ENCODE measurements around the gene SPINDOC. TPM values are rescaled to one million over a fixed set of nuclear protein-coding genes. Genes with fewer than 3 reads are reported as not detected.
"Not testable (repeated sequence)": the region's sequence is repeated elsewhere in the genome, so short reads cannot be mapped to it uniquely, and the experiment has no call there.

The SPINDOC gene
- total RNA-seq: 14.3 and 22.4 TPM in 2 replicates

DNA sequence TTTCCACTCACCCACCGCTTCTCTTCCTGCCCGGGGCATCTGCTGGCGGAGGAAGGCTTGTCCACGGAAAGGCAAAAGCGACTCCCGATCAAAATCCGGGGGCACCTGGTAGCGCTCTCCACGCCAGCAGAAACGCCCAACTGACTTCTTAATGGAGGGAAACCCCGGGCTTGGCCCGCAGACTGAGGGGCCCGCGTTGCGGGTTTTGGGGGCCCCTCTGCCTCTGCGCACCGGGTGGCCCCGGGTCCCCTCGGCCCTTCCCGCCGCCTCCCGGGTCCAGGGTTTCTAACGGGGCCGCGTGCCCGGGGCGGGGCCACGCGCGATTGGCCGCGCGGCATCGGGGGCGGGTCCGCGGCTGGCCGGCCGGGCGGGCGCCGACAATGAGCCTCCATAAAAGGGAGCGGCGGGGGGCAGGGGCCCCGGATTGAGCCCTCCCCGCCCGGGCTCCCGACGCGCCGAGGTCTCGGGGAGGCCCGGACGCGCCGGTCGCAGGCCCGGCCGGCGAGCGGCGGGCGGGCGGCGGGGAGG lies at the start of gene SPINDOC:
Gene SPINDOC (plus strand): TSS at position 422 of the 528 bp plus-strand sequence. CDS start 231 bp downstream, outside the sequence.
- DNase-seq: peak; percentile 75

GRCh38 chr11:63763496-63764339 lies 49.5 kb upstream of the SPINDOC start:
- DNase-seq: no peak

DNA sequence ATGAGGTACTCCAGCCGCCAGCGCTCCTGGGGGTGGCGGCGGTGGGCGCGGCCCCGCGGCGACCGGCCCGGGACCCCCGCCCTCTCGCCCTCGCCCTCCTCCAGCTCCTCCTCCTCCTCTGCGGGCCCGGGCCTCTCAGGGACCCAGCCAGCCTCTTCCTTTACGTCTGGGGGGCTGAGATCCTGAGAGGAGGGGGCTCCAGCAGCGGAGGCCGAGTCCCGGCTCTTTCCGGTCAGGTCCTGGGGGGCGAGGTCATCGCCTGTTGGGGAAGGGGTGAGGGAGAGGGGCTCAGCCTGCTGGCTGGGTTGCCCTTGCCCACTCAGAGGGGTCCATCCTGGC lies 48.9 kb upstream of the SPINDOC start:
- DNase-seq: no peak

DNA sequence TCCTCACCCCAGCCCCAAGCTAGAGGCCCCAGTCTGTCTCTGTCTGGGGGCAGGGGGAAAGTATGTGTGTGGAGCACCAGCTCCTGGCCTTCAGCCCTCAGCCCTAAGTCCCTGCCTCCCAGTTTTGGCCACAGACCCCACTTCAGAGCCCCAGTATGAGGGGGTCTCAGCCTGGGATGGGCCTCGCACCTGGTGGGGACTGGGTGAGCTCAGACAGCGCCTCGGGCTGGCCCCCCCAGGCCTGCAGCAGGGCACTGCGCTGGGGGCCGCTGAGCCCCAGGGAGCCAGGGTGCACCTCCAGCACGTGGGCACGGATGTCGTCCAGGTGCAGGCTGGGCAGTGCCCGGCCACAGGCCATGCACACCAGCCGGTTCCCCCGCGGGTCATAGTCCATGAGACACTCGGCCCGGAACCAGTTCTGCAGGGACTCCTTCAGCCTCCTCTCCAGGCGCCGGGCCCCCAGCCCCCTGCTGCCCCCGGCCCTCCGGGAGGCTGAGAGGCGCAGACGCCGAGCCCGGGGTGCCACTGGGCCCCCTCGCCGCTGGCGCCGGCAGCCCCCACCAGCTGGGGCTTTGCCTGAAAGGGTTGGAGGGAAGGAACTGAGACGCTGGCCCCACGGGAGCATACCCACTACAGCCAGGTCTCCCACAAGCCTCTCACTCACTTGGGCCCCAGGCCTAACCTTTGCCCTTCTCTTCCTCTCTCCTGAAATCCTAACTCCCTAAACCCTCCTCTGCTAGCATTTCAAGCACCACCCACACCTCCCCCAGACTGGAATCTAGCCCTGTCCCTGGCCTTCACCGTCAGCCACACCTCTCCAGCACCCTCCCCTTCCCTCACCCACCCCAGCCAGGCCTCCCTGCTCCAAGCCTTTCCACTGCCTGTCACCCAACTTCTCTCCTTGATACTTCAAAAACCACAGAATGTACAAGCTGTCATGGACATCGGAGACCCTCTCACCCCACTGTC lies 48.3 kb upstream of the SPINDOC start:
- DNase-seq: no peak

DNA sequence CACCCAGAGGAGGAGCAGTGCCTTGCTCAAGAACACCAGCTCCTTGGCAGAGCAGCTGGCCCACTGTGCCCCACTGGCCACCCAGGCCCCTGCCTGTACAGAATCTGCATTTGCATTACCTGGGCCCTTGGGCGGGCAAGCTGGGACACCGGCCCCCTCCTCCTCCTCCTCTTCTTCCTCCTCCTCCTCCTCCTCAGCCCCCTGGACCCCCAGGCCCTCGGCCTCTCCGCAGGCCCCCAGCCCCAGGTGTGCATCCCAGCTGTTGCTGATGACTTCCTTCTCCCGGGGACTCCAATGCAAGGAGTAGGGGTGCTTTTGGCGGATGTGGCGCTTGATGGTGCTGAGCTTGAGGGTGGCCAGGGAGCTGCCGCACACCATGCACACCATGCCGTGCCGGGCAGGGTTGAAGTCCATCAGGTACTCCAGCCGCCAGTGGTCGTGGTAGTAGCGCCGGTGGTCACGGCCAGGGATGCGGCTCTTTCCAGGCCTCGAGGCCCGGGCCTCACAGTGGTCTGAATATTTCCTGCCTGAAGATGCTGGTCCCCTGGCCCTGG lies 47.5 kb upstream of the SPINDOC start:
- DNase-seq: no peak

GRCh38 chr11:63766531-63767235 lies 46.6 kb upstream of the SPINDOC start:
- DNase-seq: no peak

- no peak for DNase-seq
Observed at GRCh38 chr11:63767267-63767564, 46.0 kb upstream of the SPINDOC start.

- DNase-seq: peak; percentile 73
Observed at GRCh38 chr11:63767565-63768236, 45.6 kb upstream of the SPINDOC start.

DNA sequence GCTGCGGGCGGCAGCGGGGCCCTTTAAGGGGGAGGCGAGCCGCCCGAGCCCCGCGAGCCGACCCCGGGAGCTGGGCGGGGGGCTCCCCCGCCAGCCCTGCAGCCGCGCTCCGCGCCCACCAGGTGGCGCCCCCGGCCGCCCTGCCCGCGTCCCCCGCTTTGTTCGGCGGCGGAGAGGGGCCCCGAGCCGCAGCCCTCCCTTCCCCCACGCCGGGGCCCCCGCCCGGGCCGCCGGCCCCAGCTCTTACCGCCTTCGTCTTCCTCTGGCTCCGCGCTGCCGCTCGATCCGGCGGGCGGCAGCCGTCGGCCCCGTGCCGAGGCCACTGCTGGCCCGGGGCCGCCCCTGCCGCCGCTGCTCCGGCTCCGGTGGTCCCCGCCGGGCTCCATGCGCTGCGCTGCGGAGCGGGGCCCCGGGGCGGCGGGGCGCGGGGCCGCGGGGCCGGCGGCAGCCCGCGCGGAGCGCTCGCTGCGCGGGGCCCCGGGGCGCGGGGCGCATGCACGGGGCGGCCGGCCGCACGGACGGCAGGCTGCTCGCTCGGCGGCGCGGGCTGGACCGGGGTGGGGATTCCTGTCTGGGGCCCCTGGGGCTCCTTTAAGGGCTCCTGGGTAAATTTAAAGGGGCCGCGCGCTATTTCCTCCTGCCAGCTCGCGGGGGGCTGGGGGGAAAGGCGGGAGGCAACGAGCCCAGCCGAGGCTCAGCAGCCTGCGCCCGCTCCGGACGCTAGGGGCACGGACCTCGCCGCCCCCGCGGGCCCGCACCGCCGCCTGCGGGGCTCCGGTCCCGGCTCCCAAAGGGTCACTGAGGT lies 44.8 kb upstream of the SPINDOC start, which contains the start of gene ZFTA:
Gene ZFTA (minus strand): TSS at position 539 of the 805 bp plus-strand sequence. CDS start 153 bp downstream, at position 386.
- peak; percentile 66 for DNase-seq

DNA sequence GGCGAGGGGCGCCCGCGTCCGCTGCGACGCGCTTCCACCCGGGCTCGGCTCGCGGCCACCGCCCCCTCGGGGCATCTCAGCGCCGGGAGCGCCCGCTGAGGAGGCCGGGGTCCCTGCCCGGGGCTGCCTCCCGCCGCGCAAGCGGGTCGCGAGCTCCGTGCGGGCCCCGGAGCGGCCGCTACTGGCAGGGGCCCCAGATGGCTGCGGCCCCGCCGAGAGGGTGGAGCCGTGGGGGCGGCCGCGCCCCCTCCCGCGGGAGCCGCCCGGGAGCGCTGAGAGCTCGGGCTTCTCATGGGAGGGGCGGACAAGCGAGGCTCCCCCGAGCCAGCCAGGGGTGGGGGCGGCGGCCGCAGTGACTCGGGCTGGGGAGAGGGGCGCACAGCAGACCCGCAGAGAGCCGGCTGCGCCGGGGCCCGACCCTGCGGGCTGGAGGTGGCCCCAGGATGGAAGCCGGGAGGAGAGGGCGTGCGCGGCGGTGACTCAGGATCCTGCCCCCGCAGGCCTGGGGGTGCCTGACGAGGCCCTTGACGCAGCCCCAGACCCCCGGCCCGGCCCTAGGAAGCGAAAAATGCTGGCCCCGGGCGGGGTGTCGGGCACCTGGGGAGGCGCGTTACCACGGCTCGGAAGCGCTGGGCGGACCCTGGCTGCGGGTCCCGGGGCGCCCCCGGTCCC lies 44.1 kb upstream of the SPINDOC start:
- peak; percentile 50 for DNase-seq

DNA sequence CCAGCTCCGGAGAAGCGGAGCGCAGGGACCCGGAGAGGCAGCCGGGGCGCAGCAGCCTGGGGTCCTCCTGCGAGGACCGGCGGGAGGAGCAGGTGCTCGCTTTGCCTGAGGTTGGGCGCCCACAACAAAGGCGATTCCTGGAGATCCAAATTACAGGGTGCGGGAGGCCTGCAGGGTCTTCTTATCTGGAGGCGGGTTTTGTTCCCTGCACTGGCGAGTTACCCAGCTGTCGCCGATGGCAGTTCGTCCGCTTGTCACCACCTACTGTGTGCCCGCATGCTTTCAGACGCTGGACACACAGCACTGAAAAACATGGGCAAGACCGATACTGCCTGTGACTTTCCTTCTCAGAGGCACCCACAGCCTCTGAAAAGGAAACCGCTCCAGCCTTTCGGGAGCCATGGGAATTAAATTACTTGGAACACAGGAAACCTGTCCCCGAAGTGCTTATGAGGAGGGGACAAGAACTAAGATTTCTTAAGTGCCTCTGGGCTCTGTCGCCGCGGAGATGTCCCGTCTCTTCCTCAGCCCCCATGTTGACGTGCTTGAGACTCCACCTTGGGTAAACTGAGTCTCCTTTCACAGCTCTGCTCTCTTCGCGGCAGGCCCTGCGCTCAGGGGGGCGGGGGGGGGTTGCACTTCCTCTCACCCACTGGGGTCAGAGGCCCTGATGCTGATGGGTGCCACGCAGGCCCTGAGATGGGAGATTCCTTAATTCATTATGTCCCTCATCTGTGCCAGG lies 43.4 kb upstream of the SPINDOC start:
- no peak for DNase-seq

- no peak for DNase-seq
Observed at GRCh38 chr11:63770763-63771162, 42.5 kb upstream of the SPINDOC start.

- DNase-seq: not testable (repeated sequence)
Observed at GRCh38 chr11:63771741-63772318, 41.4 kb upstream of the SPINDOC start.

- no peak for DNase-seq
Observed at GRCh38 chr11:63775191-63775590, 38.1 kb upstream of the SPINDOC start.

DNA sequence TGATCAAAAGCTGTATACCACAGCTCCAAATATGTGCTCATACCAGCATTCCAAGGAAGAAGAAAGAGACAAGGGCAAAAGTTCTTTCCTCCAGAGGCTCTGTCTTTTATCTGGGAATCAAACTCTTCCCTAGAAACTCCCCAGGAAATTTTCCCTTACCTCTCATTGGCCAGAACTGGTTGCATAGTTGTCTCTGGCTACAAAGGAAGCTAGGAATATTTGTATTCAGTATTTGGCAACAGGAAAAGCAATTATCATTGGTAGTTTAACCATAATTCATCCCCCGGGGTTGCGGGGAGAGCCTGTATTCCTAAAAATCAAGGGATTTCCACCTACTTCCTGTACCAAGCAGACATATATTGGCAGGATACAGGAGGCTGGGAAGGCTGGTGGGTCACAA lies 34.2 kb upstream of the SPINDOC start:
- DNase-seq: peak; percentile 55

DNA sequence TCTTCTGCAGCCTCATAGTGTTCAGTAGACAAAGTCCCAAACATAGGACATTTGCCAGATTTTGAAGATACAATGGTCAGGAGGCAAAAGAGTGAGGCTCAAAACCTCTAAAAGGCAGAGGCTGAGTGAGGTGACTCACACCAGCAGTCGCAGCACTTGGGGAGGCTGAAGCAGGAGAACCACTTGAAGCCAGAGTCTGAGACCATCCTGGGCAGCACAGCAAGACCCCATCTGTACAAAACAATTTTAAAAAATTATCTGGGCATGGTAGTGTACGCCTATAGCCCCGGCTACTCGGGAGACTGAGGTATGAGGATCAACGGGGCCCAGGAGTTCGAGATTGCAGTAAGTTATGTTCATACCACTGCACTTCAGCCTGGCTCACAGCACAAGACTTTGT lies 30.5 kb upstream of the SPINDOC start:
- no peak for DNase-seq

DNA sequence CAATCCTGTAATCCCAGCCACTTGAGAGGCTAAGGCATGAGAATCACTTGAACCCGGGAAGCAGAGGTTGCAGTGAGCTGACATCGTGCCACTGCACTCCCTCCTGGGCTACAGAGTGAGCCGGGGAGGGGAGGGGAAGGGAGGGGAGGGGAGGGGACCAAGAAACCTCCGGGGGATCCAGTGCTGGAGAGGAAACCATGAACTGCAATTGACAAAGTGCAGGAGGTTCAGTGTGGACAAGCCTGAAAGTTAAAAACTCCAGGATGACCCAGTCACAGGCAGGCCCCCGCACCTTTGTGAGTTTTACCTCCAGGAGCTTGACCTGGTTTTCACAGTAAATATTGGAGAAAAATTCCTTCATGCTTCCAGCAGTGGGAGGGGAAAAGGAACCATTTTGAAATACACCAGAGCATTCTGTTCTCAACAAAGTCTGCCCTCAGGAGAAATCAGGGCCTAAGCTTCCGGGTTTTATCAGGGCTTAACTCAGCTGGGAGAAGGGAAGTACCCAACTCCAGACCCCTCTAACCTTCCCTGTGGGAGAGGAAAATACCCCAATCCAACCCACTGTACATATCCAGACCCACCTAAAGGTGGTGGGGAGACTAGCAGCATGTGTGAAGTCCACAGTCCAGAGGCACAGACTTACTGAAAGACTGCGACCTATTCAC lies 29.2 kb upstream of the SPINDOC start:
- no peak for DNase-seq

DNA sequence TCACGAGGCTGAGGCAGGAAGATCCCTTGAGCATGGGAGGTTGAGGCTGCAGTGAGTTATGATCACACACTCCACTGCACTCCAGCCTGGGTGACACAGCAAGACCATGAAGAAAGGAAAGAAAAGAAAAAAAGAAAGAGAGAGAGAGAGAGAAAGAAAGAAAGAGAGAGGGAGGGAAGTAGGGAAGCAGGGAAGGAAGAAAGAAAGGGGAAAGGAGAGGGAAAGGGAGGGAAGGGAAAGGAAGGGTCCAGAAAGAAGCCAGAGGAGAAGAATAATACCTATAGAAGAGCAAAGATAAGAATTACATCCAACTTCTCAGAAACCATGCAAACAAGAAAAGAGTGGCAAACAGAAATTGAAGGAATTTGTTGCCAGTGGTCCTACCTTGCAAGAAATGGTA lies 27.4 kb upstream of the SPINDOC start:
- no peak for DNase-seq
